Thyroid gland (tissue), 4 donors: ENCODE results near the gene ZDHHC9.

Experiments
- POLR2A ChIP-seq, 2 donors: fragments of 450-650 bp; IDR thresholded peaks; one replicate each; pipeline ENCODE4 v1.6.1; 2017; ENCODE audit warnings: antibody characterized with exemption in 2 of 2, mild to moderate bottlenecking in 2 of 2, moderate library complexity in 1 of 2
- TF ChIP-seq, protein P1 (sequence below), 6 experiments: fragments of 200-600 bp in 3 of 6; fragments of 450-650 bp in 3 of 6; sonication (generic) in 3 of 6; IDR thresholded peaks; one replicate each; pipeline ENCODE4 v1.5.1; 2016 to 2019; ENCODE audit warnings: antibody characterized with exemption in 6 of 6, mild to moderate bottlenecking in 2 of 6, inconsistent platforms in 1 of 6, moderate library complexity in 1 of 6

DNA sequence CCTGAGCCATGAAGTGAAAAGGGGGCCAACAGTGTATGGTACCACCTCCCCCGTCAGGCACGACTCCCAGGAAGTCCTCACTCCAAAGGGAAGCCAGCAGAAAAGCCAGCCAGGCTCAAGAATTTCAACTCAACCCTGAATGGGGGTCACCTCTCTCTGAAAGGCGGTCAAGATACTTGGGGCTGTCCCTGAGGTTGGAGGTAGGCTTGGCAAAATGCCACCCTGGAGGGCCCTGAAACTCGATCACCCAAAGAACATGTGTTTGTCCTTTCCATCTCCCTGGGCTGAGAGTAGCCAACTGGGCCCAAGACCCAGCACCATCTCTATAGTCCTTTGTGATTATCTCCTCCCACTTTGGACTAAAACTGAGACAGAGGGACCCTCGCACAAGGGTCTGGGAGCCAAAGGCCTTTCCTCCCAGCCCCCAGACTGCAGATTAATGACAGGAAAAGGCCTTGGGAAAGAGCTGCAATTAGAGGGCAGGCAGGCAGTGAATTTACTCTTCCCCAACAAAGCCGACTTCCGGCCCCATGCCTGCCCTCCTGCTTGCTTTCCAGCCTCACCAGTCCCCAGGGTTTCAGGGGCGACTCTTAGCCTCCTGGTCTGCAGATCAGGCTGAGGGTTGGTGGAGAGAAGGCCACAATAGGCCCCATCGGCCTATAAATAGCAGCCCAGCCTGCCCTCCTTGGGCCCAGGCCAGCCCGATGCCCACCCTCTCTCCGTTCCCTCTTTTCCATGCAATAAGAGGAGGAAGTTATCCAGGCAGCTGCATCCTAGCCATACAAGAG lies 58.3 kb downstream of the ZDHHC9 start:
- TF ChIP-seq, protein P1, sequence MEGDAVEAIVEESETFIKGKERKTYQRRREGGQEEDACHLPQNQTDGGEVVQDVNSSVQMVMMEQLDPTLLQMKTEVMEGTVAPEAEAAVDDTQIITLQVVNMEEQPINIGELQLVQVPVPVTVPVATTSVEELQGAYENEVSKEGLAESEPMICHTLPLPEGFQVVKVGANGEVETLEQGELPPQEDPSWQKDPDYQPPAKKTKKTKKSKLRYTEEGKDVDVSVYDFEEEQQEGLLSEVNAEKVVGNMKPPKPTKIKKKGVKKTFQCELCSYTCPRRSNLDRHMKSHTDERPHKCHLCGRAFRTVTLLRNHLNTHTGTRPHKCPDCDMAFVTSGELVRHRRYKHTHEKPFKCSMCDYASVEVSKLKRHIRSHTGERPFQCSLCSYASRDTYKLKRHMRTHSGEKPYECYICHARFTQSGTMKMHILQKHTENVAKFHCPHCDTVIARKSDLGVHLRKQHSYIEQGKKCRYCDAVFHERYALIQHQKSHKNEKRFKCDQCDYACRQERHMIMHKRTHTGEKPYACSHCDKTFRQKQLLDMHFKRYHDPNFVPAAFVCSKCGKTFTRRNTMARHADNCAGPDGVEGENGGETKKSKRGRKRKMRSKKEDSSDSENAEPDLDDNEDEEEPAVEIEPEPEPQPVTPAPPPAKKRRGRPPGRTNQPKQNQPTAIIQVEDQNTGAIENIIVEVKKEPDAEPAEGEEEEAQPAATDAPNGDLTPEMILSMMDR (IDR thresholded peaks at IDR 0.05): no peak
- no peak for TF ChIP-seq POLR2A (IDR thresholded peaks at IDR 0.05)
